Spleen (tissue), 11 donors: ENCODE data around the gene ZFYVE28. TPM values are rescaled to one million over a fixed set of nuclear protein-coding genes. Genes with fewer than 3 reads are reported as not detected.

ENCODE experiments used
- DNase-seq: peaks from one replicate; pipeline ENCODE4 v3.0.0-alpha.2; 2020
- H3K27ac ChIP-seq, 8 donors: fragments of 200-600 bp; sonication (generic) in 7 of 8; 1 replicate in 4 of 8; 2 replicates in 4 of 8; pipeline versions ENCODE4 v1.5.0 to v1.8.0; 2016 to 2021; ENCODE audit warnings: inconsistent platforms in 4 of 8, mild to moderate bottlenecking in 4 of 8, moderate library complexity in 1 of 8
- H3K27me3 ChIP-seq, 7 donors: fragments of 200-600 bp; sonication (generic) in 6 of 7; replicated peaks in 1 of 7; 1 replicate in 4 of 7; 2 replicates in 3 of 7; pipeline versions ENCODE4 v1.5.0 to v1.8.0; 2016 to 2021; ENCODE audit warnings: inconsistent platforms in 3 of 7, mild to moderate bottlenecking in 1 of 7
- H3K36me3 ChIP-seq, 6 donors: fragments of 200-600 bp; sonication (generic) in 5 of 6; 1 replicate in 4 of 6; 2 replicates in 2 of 6; pipeline versions ENCODE4 v1.5.0 to v1.8.0; 2016 to 2021; ENCODE audit warnings: inconsistent platforms in 2 of 6
- H3K4me1 ChIP-seq, 6 donors: fragments of 200-600 bp; sonication (generic) in 5 of 6; 1 replicate in 3 of 6; 2 replicates in 3 of 6; pipeline versions ENCODE4 v1.5.0 to v1.8.0; 2016 to 2021; ENCODE audit warnings: inconsistent platforms in 3 of 6
- H3K4me3 ChIP-seq, 8 donors: fragments of 200-600 bp; sonication (generic) in 7 of 8; 1 replicate in 4 of 8; 2 replicates in 4 of 8; pipeline versions ENCODE4 v1.5.0 to v1.8.0; 2016 to 2021; ENCODE audit warnings: inconsistent platforms in 4 of 8, mild to moderate bottlenecking in 4 of 8, moderate library complexity in 2 of 8
- H3K9me3 ChIP-seq, 8 donors: fragments of 200-600 bp; sonication (generic) in 7 of 8; 1 replicate in 4 of 8; 2 replicates in 4 of 8; pipeline versions ENCODE4 v1.5.0 to v1.8.0; 2016 to 2021; ENCODE audit warnings: inconsistent platforms in 4 of 8
- POLR2A ChIP-seq, 3 donors: fragments of 450-650 bp; IDR thresholded peaks; one replicate each; pipeline ENCODE4 v1.5.1; 2017; ENCODE audit warnings: antibody characterized with exemption in 3 of 3, mild to moderate bottlenecking in 1 of 3
- POLR2AphosphoS5 ChIP-seq, 3 donors: sonication (generic); formaldehyde crosslinking; IDR thresholded peaks; one replicate each; pipeline ENCODE4 v1.5.1; 2017; ENCODE audit warnings: antibody characterized with exemption in 3 of 3
- WGBS, 5 donors: extraction: QIAGEN DNeasy Blood & Tissue Kit in 3 of 5; methylation state at CpG; one replicate each; pipeline versions ENCODE4 v1.1.5 to v1.1.7; 2013 to 2018; 5-methylcytosine and 5-hydroxymethylcytosine counted together
- intact Hi-C: fragments of 100-400 bp; cut with DNase I; formaldehyde crosslinking; loops from one replicate; pipeline ENCODE4 v1.15.0; 2023; ENCODE audit warnings: low total_unique reads
- polyA plus RNA-seq, 3 donors: library from polyadenylated mRNA; stranded (reverse); fragments of 200-250 nt; gene quantifications; one replicate each; pipeline ENCODE4 v1.2.1, GENCODE V29; 2013
- total RNA-seq, 7 donors: library from RNA; depleted of rRNA in 3 of 7; stranded (reverse); fragments of >200 nt in 3 of 7; fragmentation: NEBNext Ultra II Directional in 4 of 7; extraction: Animal tissue kit (Norgen Biotek cat#: 25700) in 4 of 7; gene quantifications; one replicate each; pipeline versions ENCODE4 v1.1.0 to v1.2.1, GENCODE V29; 2016 to 2021
- TF ChIP-seq, protein P1 (sequence below), 11 experiments: fragments of 200-600 bp in 7 of 11; fragments of 450-650 bp in 4 of 11; sonication (generic) in 4 of 11; IDR thresholded peaks in 8 of 11; conservative IDR thresholded peaks in 3 of 11; 1 replicate in 7 of 11; 2 replicates in 4 of 11; pipeline versions ENCODE4 v1.4.0 to v1.8.0; 2016 to 2021; ENCODE audit warnings: antibody characterized with exemption in 11 of 11, inconsistent platforms in 4 of 11, mild to moderate bottlenecking in 1 of 11
- donor health status: healthy with polysubstance abuse.
- donor health status: DM: no; HTN: no; CAD: no; lungs with moderate emphysema.
- donor health status: DM: no; HTN: no; CAD: no.
- donor health status: Bipolar disorder and iron deficiency.
- donor health status: healthy.
- donor health status: DM: no; HTN: no; CAD: no.
- donor health status: DM: yes; HTN: yes; CAD: no.

Gene ZFYVE28
- total and polyA plus RNA-seq, 10 donors = 2.7 to 31.3 (median 12.6) TPM

DNA sequence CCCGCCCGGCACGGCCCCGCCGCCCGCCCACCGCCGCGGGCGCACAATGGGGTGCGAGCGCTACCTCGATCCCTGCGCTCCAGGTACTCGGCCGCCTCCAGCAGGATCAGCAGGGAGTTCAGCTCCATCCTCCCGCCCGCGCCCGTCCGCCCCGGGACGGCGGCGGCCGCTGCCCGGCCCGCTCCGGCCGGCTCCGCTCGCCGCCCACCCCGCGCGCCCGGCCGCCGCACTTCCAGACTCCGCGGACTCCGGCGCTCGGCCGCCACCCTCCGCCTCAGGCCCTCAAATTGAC is 156.6 kb downstream of the ZFYVE28 start, which contains the start of gene MXD4:
TSS of gene MXD4 (minus strand) at position 257 of the 292 bp plus-strand sequence. CDS start at position 128, 129 bp downstream.
- no peak for DNase-seq
- Histone ChIP-seq H3K4me1 (peaks cover 43 to 84% (median 67%) of the 10 kb centered on the region in 6 donors), H3K27me3 (no peaks in the 10 kb centered on the region), H3K36me3 (peaks cover 0 to 35% (median 13%) of the 10 kb centered on the region in 6 donors), H3K27ac (peak within 1 kb of the TSS; percentile 91 to 100 (median 98)), H3K9me3 (no peaks in the 10 kb centered on the region), H3K4me3 (peak within 1 kb of the TSS; percentile 93 to 99 (median 98))
- 0% methylated on average over 3 to 46 of the region's 46 CpGs for WGBS, 5 donors
- intact Hi-C loops = loop anchor here (10.0 kb wide), 1 partner anchor 153 kb away; the partner anchor contains the start of genes CFAP99 and ZFYVE28
- TF ChIP-seq, protein P1, sequence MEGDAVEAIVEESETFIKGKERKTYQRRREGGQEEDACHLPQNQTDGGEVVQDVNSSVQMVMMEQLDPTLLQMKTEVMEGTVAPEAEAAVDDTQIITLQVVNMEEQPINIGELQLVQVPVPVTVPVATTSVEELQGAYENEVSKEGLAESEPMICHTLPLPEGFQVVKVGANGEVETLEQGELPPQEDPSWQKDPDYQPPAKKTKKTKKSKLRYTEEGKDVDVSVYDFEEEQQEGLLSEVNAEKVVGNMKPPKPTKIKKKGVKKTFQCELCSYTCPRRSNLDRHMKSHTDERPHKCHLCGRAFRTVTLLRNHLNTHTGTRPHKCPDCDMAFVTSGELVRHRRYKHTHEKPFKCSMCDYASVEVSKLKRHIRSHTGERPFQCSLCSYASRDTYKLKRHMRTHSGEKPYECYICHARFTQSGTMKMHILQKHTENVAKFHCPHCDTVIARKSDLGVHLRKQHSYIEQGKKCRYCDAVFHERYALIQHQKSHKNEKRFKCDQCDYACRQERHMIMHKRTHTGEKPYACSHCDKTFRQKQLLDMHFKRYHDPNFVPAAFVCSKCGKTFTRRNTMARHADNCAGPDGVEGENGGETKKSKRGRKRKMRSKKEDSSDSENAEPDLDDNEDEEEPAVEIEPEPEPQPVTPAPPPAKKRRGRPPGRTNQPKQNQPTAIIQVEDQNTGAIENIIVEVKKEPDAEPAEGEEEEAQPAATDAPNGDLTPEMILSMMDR (IDR thresholded peaks at IDR 0.05 in 8 of 11, conservative IDR thresholded peaks at IDR 0.05 in 3 of 11) = no peak
- TF ChIP-seq POLR2A (IDR thresholded peaks at IDR 0.05) = peak in 2 of 3 donors; percentile 64 to 74
- peak in 1 of 3 donors; percentile 88 for TF ChIP-seq POLR2AphosphoS5 (IDR thresholded peaks at IDR 0.05)

DNA sequence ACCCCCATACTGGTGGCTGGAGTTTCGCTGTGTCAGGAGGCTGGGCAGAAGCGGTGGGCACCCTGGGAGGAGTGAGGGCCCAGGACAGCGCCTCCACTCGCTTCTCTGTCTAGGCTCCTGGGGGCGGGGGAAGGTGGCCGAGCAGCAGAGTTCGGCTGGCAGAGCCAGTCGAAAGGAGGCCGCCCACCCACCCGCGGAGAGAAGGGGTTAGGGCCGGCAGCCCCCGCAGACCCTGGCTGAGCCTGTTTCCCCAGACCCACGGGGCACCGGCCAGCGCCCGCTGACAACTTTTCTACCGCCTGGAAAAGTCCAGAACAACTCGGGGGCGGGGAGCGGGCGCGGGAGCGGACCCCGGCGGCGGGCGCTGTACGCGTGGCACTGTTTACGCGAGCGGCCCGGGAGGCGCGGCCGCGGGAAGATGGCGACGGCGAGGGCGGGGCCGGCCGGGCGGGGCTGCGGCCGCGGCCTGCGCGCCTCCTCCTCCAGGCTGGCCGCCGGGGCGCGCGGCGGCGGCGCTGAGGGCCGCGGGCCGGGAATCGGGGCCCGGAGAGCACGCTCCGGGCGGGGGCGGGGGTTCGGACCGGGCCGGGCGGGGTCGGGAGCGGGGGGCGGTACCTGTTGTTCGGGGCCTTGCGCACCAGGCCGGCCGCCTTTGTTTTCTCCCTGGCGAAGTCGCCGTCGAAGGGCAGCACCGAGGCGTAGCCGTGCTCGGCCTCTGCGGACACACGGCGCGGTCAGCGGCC is 157.2 kb downstream of the ZFYVE28 start:
- WGBS, 5 donors = 0 to 2% (median 1%) methylated on average over 22 to 91 of the region's 91 CpGs
- no peaks in the 10 kb centered on the region for H3K27me3 ChIP-seq
- H3K4me3 ChIP-seq = peak overlapping the region; percentile 93 to 99 (median 98)
- H3K4me1 ChIP-seq = peaks cover 48 to 84% (median 70%) of the 10 kb centered on the region in 6 donors
- DNase-seq = peak; percentile 94
- TF ChIP-seq, protein P1 (IDR thresholded peaks at IDR 0.05 in 8 of 11, conservative IDR thresholded peaks at IDR 0.05 in 3 of 11) = no peak
- peak in 2 of 3 donors; percentile 39 to 69 for TF ChIP-seq POLR2AphosphoS5 (IDR thresholded peaks at IDR 0.05)
- intact Hi-C loops = loop anchor here (10.0 kb wide), 1 partner anchor 154 kb away; the partner anchor contains the start of genes CFAP99 and ZFYVE28
- H3K9me3 ChIP-seq = no peaks in the 10 kb centered on the region
- peak overlapping the region; percentile 86 to 99 (median 98) for H3K27ac ChIP-seq
- peaks cover 0 to 40% (median 13%) of the 10 kb centered on the region in 6 donors for H3K36me3 ChIP-seq

DNA sequence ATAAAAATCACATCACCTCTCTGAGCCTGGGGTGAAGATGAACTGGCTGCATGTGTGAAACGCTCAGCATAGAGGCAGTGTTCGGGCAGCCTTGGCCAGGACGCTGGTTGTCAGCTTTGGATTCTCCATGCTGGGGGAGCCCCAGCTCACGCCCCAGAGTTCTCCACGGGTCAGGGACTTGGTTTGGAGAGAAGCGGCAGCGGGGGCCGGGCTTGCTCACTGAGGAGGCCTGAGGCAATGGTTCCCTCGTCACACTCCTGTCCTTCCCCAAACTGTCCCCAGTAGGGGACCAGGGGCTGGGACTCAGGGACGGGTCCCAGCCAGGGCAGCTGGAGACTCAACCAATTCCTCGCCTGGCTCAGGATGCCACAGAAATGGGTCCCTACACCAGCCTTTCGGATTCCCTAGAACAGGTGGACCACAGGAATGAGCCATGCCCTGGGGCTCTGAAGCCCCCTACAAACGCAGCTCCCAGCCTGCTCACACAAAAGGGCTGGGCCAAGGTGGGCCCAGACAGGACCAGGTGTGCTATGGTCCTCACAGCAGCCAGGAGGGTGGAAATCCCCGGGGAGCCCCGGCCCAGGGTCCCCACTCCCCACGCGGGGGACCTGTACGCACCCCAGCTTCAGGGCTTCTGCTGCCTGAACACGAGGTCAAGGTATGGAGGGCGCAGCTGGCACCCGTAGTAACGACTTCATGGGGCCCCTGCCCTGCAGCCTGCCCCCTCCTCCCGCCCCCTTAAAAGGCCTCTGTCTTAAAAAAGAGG is 157.9 kb downstream of the ZFYVE28 start:
- Histone ChIP-seq H3K4me3 (peak overlapping the region; percentile 93 to 99 (median 98)), H3K4me1 (peaks cover 51 to 84% (median 74%) of the 10 kb centered on the region in 6 donors), H3K36me3 (peaks cover 0 to 48% (median 17%) of the 10 kb centered on the region in 6 donors), H3K27me3 (no peaks in the 10 kb centered on the region), H3K9me3 (no peaks in the 10 kb centered on the region), H3K27ac (peak overlapping the region; percentile 64 to 99 (median 98))
- peak in 1 of 3 donors; percentile 25 for TF ChIP-seq POLR2AphosphoS5 (IDR thresholded peaks at IDR 0.05)
- TF ChIP-seq, protein P1 (IDR thresholded peaks at IDR 0.05 in 8 of 11, conservative IDR thresholded peaks at IDR 0.05 in 3 of 11) = no peak
- intact Hi-C loops = loop anchor here (10.0 kb wide), 1 partner anchor 154 kb away; the partner anchor contains the start of genes CFAP99 and ZFYVE28
- 44 to 56% (median 47%) methylated on average over 20 to 23 of the region's 23 CpGs for WGBS, 5 donors
- peak; percentile 89 for DNase-seq
